LNCaP clone FGC (cell line): Measurements from ENCODE around the gene SLC25A22.

Source experiments
- DNase-seq: peaks from one replicate; pipeline ENCODE4 v3.0.0-alpha.2; 2011; ENCODE audit warnings: low read depth
- H3K4me3 ChIP-seq: 2 replicates; pipeline ENCODE4 v1.5.1; 2011; ENCODE audit warnings: mild to moderate bottlenecking, low read depth, low read length, control low read depth
- TF ChIP-seq, protein P1 (sequence below): IDR thresholded peaks from 2 replicates; pipeline ENCODE4 v1.5.1; 2012; ENCODE audit warnings: mild to moderate bottlenecking; ENCODE audit not compliant: control insufficient read depth, insufficient read depth; ENCODE audit errors: extremely low read depth

The SLC25A22 gene

DNA sequence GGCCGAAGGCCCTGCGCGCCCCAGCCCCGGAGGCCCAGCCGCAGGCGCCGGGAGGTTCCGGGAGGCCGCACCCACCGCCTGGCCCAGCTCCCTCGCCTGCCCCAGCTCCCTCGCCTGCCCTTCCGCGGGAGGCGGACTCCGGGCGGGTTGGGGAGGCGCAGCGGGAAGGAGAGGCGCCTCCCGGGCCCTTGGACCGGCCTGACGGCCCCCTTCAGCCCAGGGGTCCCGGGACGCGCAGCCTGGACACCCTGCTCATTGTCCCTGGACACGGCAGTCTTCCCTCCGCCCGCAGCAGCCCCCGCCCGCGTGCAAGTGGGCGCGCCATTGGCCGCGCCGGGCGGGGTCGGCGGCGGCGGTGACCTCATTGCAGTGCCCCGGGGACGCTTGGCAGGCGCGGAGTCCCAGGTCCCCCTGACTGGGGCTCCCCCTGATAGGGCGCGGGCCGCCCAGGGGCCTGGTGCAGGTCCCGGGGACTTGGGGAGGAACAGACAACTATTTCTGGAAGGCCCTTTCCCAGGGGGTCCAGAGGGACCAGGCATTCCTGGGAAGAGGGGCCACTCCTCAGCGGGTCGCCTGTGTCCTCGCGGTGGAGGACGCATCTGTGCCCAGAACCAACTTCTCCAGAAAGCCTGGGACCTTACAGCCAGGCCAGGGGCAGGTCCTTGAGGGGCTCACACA lies 35.2 kb upstream of the SLC25A22 start:
- H3K4me3 ChIP-seq = peak overlapping the region; percentile 69
- TF ChIP-seq, protein P1, sequence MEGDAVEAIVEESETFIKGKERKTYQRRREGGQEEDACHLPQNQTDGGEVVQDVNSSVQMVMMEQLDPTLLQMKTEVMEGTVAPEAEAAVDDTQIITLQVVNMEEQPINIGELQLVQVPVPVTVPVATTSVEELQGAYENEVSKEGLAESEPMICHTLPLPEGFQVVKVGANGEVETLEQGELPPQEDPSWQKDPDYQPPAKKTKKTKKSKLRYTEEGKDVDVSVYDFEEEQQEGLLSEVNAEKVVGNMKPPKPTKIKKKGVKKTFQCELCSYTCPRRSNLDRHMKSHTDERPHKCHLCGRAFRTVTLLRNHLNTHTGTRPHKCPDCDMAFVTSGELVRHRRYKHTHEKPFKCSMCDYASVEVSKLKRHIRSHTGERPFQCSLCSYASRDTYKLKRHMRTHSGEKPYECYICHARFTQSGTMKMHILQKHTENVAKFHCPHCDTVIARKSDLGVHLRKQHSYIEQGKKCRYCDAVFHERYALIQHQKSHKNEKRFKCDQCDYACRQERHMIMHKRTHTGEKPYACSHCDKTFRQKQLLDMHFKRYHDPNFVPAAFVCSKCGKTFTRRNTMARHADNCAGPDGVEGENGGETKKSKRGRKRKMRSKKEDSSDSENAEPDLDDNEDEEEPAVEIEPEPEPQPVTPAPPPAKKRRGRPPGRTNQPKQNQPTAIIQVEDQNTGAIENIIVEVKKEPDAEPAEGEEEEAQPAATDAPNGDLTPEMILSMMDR = no peak
- DNase-seq = no peak

DNA sequence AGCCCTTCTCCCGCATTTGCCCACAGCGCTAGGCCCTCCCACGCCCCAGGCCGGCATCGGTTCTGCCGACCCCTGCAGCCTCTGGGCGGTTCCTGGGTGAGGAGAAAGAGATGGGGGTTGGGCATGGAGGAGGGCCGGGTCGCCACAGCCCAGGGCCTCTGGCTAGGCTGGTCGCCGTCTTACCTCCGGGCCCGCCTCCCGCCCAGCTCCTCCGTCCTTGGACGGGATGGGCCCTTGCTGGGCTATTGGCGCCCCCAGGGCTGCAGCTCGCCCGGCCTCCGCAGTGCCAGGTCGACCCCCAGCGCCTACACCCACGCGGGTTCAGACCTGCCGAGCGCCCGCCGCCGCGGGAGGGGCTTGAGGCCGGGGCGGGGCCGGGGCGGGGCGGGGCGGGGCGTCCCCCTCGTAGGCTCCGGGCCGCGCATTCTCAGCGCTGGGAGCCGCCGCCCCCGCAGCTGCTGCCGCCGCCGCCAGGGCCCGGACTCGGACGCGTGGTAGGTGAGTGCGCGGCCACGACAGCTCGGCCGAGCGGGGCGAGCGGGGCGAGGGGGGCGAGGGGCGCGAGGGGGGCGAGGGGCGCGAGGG lies 34.5 kb upstream of the SLC25A22 start, which contains the start of gene CD151:
Gene CD151 (plus strand): TSS at position 424 of the 585 bp plus-strand sequence. CDS start 3,118 bp downstream, outside the sequence.
- no peak for DNase-seq
- TF ChIP-seq, protein P1 = no peak
- H3K4me3 ChIP-seq = peak within 1 kb of the TSS; percentile 69

DNA sequence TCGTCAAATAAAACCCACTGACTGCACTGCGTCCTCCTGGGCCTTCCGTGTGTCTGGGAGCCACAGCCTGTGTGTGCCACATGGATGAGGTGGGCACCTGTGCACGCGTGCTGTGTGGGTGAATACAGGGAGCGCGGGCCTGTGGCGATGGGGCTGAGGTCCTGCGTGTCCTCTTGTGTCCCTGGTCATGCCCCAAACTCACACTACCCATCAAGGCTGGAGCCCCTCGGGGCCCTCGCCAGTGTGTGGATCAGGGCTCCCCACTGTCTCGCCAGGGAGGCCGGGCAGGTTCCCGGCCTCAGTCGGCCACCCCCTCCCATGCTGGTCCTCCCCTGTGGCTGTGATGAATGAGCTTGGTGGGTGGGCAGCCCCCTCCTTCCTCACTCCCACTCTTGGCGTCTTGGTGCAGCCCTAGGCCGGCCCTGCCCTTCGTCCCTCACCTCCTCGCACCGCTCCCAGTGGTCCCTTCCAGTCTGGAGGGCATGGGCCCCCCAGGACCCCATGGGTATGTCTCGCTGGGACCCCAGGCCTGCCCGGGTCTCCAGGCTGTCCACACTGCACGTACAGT lies 34.0 kb upstream of the SLC25A22 start:
- TF ChIP-seq, protein P1 = no peak
- no peak for DNase-seq
- H3K4me3 ChIP-seq = peak overlapping the region; percentile 69

DNA sequence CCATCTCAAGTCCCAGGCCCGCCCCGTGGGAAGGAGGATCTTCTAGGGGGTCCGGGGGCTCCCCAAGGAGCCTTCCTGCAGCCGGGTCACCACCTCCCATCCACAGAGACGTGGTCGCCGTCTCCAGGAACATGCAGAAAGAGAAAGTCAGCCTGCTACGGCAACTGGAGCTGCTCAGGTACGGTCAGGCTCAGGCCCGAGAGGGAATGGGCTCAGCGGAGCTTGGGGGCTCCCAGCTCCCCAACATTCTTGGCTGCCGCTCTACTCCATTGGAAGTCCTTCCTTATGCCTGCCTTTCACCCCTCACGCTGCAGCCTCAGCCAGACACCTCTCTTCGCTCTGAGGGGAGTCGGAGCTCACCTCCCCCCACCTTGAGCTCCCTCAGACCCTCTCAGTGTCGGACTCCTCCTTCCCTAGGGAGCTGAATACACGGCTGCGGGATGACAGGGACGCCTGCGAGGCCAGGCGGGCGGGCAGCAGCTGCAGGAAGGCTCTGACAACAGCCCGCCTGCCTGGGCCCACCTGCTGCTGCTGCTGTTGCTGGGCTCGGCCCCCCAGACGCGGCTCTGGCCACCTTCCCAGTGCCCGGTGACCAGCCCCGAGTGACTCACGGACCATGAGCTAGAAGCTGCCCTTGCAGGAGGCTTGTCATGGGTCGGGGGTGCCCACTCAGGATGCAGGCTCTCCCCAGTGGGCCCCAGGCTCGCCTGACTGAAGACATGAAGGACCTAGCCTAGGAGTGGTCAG lies 33.2 kb upstream of the SLC25A22 start:
- TF ChIP-seq, protein P1 = no peak
- no peak for DNase-seq
- H3K4me3 ChIP-seq = peak overlapping the region; percentile 69

DNA sequence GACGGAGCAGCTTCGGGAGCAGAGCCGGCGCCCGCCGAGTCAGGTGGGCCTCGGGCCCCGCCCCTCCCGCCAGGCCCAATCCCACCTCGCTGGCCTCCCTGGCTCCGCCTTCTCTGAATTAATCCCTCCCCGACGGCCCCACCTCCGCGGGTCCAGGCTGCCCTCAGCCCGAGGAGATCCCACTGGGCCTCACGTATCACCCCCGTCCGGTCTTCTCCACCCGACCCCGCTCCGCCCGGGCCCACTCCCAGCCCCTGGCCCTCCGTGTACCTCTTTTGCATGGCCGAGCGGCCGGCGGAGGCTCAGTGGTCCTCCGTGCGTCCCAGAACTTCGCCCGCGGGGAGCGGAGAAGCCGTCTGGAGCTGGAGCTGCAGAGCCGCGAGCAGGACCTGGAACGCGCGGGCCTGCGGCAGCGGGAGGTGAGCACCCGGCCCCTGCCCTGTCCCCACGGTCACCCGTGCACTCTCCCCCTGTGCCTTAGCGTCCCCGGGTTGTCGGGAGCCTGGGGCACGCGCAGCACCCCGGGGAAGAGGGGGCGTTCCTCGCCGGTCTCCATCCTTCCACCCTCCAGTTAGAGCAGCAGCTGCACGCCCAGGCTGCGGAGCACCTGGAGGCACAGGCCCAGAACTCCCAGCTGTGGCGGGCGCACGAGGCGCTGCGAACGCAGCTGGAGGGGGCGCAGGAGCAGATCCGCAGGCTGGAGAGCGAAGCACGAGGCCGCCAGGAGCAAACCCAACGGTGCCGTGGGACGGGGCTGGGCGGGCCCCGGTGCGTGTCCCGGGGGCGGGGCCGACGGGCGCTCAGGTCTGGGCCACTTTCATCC lies 32.4 kb upstream of the SLC25A22 start:
- H3K4me3 ChIP-seq = no peak overlapping the region
- TF ChIP-seq, protein P1 = no peak
- DNase-seq = no peak

DNA sequence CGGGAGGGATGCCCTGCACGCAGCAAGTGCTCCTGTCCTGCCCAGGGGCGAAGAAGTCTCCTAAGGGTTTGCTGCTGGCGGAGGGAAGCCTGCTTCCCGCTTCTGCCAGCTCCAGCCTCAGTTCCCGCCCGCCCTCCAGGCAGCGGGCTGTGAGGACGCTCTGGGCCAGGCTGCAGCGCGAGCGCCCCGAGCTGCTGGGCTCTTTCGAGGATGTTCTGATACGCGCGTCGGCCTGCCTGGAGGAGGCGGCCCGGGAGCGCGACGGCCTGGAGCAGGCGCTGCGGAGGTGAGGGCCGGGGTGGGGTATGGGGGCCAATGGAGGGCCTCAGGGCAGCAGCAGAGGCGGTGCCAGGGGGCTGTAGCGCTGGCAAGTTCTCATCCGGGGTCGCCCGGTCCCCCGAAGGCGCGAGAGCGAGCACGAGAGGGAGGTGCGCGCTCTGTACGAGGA lies 31.8 kb upstream of the SLC25A22 start:
- no peak overlapping the region for H3K4me3 ChIP-seq
- no peak for DNase-seq
- TF ChIP-seq, protein P1 = no peak
